COLO668 (cell line): ENCODE measurements around the gene NUDT4B.
"Not testable (repeated sequence)": the region's sequence is repeated elsewhere in the genome, so short reads cannot be mapped to it uniquely, and the experiment has no call there.

ENCODE experiments used
- DNase-seq: peaks from one replicate; lab custom pipeline; 2025; ENCODE audit not compliant: unreplicated experiment; lab: John Stamatoyannopoulos, UW

The NUDT4B gene

DNA sequence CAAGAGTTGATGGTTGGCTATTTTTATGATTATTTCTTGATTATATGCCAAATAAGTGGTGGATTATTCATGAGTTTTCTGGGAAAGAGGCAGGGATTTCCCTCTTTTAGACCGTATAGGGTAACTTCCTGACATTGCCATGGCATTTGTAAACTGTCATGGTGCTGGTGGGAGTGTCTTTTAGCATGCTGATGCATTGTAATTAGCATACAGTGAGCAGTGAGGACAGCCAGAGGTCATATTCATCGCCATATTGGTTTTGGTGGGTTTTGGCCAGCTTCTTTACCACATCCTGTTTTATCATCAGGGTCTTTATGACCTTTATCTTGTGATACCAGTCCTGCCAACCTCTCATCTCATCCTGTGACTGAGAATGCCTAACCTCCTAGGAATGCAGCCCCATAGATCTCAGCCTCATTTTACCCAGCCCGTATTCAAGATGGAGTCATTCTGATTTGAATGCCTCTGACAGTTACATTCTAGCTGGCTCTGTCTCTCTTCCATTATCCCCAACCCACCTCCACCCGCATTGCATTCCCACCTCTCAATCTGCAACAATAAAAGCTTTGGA, 45.3 kb downstream of the NUDT4B start:
- not testable (repeated sequence) for DNase-seq
